HCT116 (cell line): Measurements from ENCODE around the gene SNUPN.

ENCODE experiments used
- CEBPB ChIP-seq: IDR thresholded peaks from 2 replicates; pipeline ENCODE4 v1.6.1; 2012; ENCODE audit warnings: low read depth
- EGR1 ChIP-seq: IDR thresholded peaks from 2 replicates; pipeline ENCODE4 v1.6.1; 2012; ENCODE audit warnings: low read depth
- EZH2 ChIP-seq: fragments of 200-600 bp; sonication (generic); IDR thresholded peaks from 2 replicates; pipeline ENCODE4 v1.6.1; 2017; ENCODE audit warnings: antibody characterized with exemption, mixed run types
- POLR2AphosphoS5 ChIP-seq: IDR thresholded peaks from 2 replicates; pipeline ENCODE4 v1.6.1; 2011; ENCODE audit warnings: mild to moderate bottlenecking, low read depth, low read length, moderate library complexity
- TF ChIP-seq, protein P1 (sequence below), 3 experiments: fragments of 200-600 bp in 1 of 3; sonication (generic) in 1 of 3; IDR thresholded peaks in 2 of 3; conservative IDR thresholded peaks in 1 of 3; 2 replicates each; pipeline ENCODE4 v1.5.1; 2012 to 2017; ENCODE audit warnings: low read depth in 2 of 3, low read length in 2 of 3, antibody characterized with exemption in 1 of 3, borderline replicate concordance in 1 of 3, control low read depth in 1 of 3, mild to moderate bottlenecking in 1 of 3, mixed read lengths in 1 of 3, mixed run types in 1 of 3, moderate library complexity in 1 of 3; ENCODE audit not compliant: insufficient read depth in 1 of 3

DNA sequence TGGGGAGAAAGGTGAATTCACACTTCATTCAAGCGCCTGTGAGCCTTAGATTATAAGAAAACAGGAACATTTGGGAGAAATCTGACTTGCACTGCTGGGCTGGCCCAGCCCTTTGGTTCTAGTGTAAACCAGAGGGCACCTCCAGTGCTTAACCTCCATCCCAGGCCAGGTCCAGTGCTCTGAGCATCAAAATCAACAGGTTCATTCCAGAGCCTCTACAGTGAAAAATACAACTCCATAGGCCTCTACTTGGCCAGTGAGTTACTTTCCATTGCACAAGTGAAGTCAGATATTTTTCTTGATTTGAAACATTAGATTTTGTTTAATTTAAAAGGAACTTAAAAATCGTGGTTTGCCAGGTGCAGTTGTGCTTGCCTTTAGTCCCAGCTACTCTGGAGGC lies 3.0 kb downstream of the SNUPN start:
- TF ChIP-seq, protein P1, sequence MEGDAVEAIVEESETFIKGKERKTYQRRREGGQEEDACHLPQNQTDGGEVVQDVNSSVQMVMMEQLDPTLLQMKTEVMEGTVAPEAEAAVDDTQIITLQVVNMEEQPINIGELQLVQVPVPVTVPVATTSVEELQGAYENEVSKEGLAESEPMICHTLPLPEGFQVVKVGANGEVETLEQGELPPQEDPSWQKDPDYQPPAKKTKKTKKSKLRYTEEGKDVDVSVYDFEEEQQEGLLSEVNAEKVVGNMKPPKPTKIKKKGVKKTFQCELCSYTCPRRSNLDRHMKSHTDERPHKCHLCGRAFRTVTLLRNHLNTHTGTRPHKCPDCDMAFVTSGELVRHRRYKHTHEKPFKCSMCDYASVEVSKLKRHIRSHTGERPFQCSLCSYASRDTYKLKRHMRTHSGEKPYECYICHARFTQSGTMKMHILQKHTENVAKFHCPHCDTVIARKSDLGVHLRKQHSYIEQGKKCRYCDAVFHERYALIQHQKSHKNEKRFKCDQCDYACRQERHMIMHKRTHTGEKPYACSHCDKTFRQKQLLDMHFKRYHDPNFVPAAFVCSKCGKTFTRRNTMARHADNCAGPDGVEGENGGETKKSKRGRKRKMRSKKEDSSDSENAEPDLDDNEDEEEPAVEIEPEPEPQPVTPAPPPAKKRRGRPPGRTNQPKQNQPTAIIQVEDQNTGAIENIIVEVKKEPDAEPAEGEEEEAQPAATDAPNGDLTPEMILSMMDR (IDR thresholded peaks at IDR 0.05 in 2 of 3, conservative IDR thresholded peaks at IDR 0.05 in 1 of 3; ENCODE audit: borderline replicate concordance in 1 of 3, insufficient read depth in 1 of 3, low read depth in 2 of 3, low read length in 2 of 3): no peak
- TF ChIP-seq CEBPB (no peak), POLR2AphosphoS5 (no peak), EGR1 (no peak), EZH2 (no peak)
